OCI-LY7 (cell line): ENCODE results near the gene BEAN1.

Experiments
- EZH2phosphoT487 ChIP-seq: fragments of 200-600 bp; sonication (generic); IDR thresholded peaks from 2 replicates; pipeline ENCODE4 v1.6.1; 2018; ENCODE audit warnings: low read depth, borderline replicate concordance, mild to moderate bottlenecking, mixed run types, antibody characterized with exemption, low read length, moderate library complexity, mixed read lengths
- TF ChIP-seq, protein P1 (sequence below): fragments of 200-600 bp; sonication (generic); conservative IDR thresholded peaks from 2 replicates; pipeline ENCODE4 v1.5.1; 2014; ENCODE audit warnings: mild to moderate bottlenecking, antibody characterized with exemption, low read length, moderate library complexity, mixed read lengths

DNA sequence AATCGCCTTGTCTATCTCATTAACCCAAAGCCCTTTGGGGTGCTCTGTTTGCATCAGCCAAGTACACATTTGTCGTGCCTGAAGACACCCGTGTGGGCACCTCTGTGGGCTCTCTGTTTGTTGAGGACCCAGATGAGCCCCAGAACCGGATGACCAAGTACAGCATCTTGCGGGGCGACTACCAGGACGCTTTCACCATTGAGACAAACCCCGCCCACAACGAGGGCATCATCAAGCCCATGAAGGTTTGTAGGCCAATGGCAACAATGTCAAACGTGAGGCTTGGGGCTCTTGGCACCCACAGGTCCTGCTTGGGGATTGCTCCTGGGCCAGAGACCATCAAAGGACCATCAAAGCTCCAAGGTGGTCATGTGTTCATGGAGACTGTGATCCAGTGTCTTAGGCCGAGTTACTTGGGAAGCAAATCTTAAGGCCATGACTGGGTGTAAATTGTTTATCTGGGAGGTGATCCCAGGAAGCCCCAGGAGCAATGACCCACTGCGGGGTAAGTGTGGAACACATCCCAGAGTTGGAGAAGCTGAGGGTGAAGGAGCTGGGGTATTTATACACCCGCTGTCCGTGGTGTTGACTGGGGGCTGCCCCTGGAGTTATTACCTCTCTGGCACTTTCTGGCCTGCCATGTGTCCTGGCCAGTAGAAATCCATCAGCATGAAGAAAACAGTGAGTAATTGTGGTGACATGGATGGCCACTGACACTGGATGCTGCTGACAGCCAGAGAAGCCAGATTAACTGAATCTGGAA is 36.6 kb upstream of the BEAN1 start:
- TF ChIP-seq, protein P1, sequence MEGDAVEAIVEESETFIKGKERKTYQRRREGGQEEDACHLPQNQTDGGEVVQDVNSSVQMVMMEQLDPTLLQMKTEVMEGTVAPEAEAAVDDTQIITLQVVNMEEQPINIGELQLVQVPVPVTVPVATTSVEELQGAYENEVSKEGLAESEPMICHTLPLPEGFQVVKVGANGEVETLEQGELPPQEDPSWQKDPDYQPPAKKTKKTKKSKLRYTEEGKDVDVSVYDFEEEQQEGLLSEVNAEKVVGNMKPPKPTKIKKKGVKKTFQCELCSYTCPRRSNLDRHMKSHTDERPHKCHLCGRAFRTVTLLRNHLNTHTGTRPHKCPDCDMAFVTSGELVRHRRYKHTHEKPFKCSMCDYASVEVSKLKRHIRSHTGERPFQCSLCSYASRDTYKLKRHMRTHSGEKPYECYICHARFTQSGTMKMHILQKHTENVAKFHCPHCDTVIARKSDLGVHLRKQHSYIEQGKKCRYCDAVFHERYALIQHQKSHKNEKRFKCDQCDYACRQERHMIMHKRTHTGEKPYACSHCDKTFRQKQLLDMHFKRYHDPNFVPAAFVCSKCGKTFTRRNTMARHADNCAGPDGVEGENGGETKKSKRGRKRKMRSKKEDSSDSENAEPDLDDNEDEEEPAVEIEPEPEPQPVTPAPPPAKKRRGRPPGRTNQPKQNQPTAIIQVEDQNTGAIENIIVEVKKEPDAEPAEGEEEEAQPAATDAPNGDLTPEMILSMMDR: no peak
- no peak for TF ChIP-seq EZH2phosphoT487
